NT2/D1 (cell line): Measurements from ENCODE around the gene SUN2.

Experiments
- DNase-seq: peaks from one replicate; pipeline ENCODE4 v3.0.0-alpha.2; 2011; ENCODE audit warnings: low read depth, low spot score
- H3K27me3 ChIP-seq: 2 replicates; pipeline ENCODE4 v1.6.0; 2011; ENCODE audit warnings: mild to moderate bottlenecking; ENCODE audit not compliant: insufficient read length, insufficient read depth
- H3K36me3 ChIP-seq: 2 replicates; pipeline ENCODE4 v1.6.1; 2011; ENCODE audit warnings: mild to moderate bottlenecking, low read length, mixed read lengths; ENCODE audit not compliant: insufficient read depth, insufficient read length
- H3K4me1 ChIP-seq: 2 replicates; pipeline ENCODE4 v1.5.1; 2011; ENCODE audit not compliant: insufficient read depth, insufficient read length
- H3K4me3 ChIP-seq: 2 replicates; pipeline ENCODE4 v1.5.1; 2011; ENCODE audit warnings: low read depth; ENCODE audit not compliant: insufficient read length
- H3K9ac ChIP-seq: 2 replicates; pipeline ENCODE4 v1.6.0; 2011; ENCODE audit warnings: low read depth; ENCODE audit not compliant: insufficient read length
- H3K9me3 ChIP-seq: 2 replicates; pipeline ENCODE4 v1.5.1; 2011; ENCODE audit warnings: mild to moderate bottlenecking, low read length; ENCODE audit not compliant: insufficient read depth
- SUZ12 ChIP-seq: IDR thresholded peaks from 2 replicates; pipeline ENCODE4 v1.6.1; 2011; ENCODE audit not compliant: insufficient read length, insufficient read depth; ENCODE audit errors: extremely low read depth
- YY1 ChIP-seq: IDR thresholded peaks from 2 replicates; pipeline ENCODE4 v1.6.1; 2011; ENCODE audit not compliant: insufficient read length, insufficient read depth
- ZNF274 ChIP-seq: IDR thresholded peaks from 2 replicates; pipeline ENCODE4 v1.6.1; 2011; ENCODE audit warnings: mild to moderate bottlenecking, low read depth, low read length

SUN2 gene

GRCh38 chr22:38684895-38685294 lies 70.9 kb downstream of the SUN2 start:
- Histone ChIP-seq H3K9ac (no peak overlapping the region), H3K36me3 (peaks cover 66% of the 10 kb centered on the region), H3K9me3 (no peaks in the 10 kb centered on the region; the same call in 1 of the 2 replicates), H3K4me3 (no peak overlapping the region), H3K4me1 (peaks cover 2% of the 10 kb centered on the region), H3K27me3 (no peaks in the 10 kb centered on the region)
- no peak for DNase-seq
- TF ChIP-seq SUZ12 (no peak), ZNF274 (no peak), YY1 (no peak)
